ENCODE data around the gene PARM1. TPM values are rescaled to one million over a fixed set of nuclear protein-coding genes. Genes with fewer than 3 reads are reported as not detected.

Gene PARM1
- total and polyA plus RNA-seq, 2 of the 4 experiments (the other 2 are of a cell fraction), result 0.07 to 0.18 TPM

DNA sequence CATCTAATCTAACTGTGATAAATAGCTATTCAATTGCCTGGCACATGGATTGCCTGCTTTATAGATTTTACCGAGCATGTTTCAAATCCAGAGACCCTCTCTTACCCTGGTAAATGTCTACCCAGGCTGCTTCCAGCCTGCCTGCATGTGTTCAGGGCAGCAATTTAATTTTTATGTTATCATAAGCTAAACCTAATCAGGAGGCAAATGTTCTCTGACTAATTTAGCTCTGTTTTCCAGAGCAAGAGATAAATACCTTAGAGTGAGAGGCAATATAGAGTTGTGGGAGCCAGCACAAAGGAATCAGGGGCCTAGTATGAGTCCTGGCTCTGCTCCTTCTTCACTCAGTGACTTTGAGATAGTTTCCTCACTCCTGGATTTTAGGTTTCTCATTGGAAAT, 37.7 kb downstream of the PARM1 start:
- dilution Hi-C loops (cut with HindIII; ENCODE audit: low sequenced_read_pairs, unreplicated experiment), result no loop called here
- H3K23ac ChIP-seq (ENCODE audit: low read depth, low read length), result no peak overlapping the region
- no peak overlapping the region for H4K91ac ChIP-seq (ENCODE audit: insufficient read depth, low read depth, low read length)
- H3K9me3 ChIP-seq (ENCODE audit: control insufficient read depth, insufficient read depth, low read length), result no peaks in the 10 kb centered on the region
- no peak overlapping the region for H4K5ac ChIP-seq (ENCODE audit: low read depth, low read length)
- BruUV-seq (replicated peaks), result no TSS peak
- no peak overlapping the region for H2AFZ ChIP-seq (replicated peaks; ENCODE audit: low read length, poor library complexity)
- H2BK15ac ChIP-seq (ENCODE audit: low read depth, low read length), result no peak overlapping the region
- H4K8ac ChIP-seq (ENCODE audit: low read depth in 2 of 2, low read length in 2 of 2), result no peak overlapping the region
- no CpG with 5 or more reads among the region's 1 CpG for WGBS, 2 experiments (ENCODE audit: extremely low coverage in 2 of 2, insufficient read length in 1 of 2)
- ChIA-PET CTCF (no interaction called here), POLR2A (ENCODE audit: unreplicated experiment) (no interaction called here)
- no peak overlapping the region for H3K18ac ChIP-seq (ENCODE audit: low read depth, low read length)
- H3K9me1 ChIP-seq (ENCODE audit: insufficient read depth, low read length), result no peaks in the 10 kb centered on the region
- no peaks in the 10 kb centered on the region for H4K20me1 ChIP-seq (ENCODE audit: insufficient read depth, low read length)
- H2AK5ac ChIP-seq (ENCODE audit: low read depth, low read length), result no peak overlapping the region
- H3K27me3 ChIP-seq (ENCODE audit: control insufficient read depth, insufficient read depth, low read length), result no peaks in the 10 kb centered on the region
- no peak overlapping the region for H3K27ac ChIP-seq (ENCODE audit: insufficient read depth, low read length)
- intact Hi-C loops (cut with micrococcal nuclease), result no loop called here
- H3K79me1 ChIP-seq (ENCODE audit: low read depth in 1 of 2, low read length in 2 of 2), result no peaks in the 10 kb centered on the region
- no peak overlapping the region for H2BK120ac ChIP-seq (ENCODE audit: low read depth, low read length)
- ATAC-seq (ENCODE audit: low read depth), result no peak
- DNase-seq, result no peak
- no peak overlapping the region for H2BK5ac ChIP-seq (ENCODE audit: low read depth, low read length, poor library complexity, severe bottlenecking)
- no peaks in the 10 kb centered on the region for H3K4me1 ChIP-seq (ENCODE audit: control insufficient read depth, insufficient read depth, low read length)
- no peak overlapping the region for H3K14ac ChIP-seq (replicated peaks; ENCODE audit: low read depth, low read length)
- no peak overlapping the region for H3K4me2 ChIP-seq (ENCODE audit: low read depth, low read length)
- in situ Hi-C loops (cut with MboI; ENCODE audit: low sequenced_read_pairs), result no loop called here
- no peak overlapping the region for H3K9ac ChIP-seq (ENCODE audit: low read depth, low read length)
- TF ChIP-seq CHD1 (IDR thresholded peaks at IDR 0.05; ENCODE audit: low read depth, low read length) (no peak), RFX5 (IDR thresholded peaks at IDR 0.05; ENCODE audit: low read depth, low read length) (no peak), POLR2A (IDR thresholded peaks at IDR 0.05; ENCODE audit: low read depth, low read length) (no peak), SMC3 (IDR thresholded peaks at IDR 0.05; ENCODE audit: low read depth, low read length) (no peak), MAZ (IDR thresholded peaks at IDR 0.05; ENCODE audit: borderline replicate concordance, low read depth, low read length) (no peak), FOS (IDR thresholded peaks at IDR 0.05; ENCODE audit: low read depth, low read length) (no peak), MAFK (IDR thresholded peaks at IDR 0.05; ENCODE audit: low read depth, low read length) (no peak), NFE2L2 (IDR thresholded peaks at IDR 0.05; ENCODE audit: low read depth, low read length) (no peak)
- no peaks in the 10 kb centered on the region for H3K36me3 ChIP-seq (ENCODE audit: control insufficient read depth, insufficient read depth, low read length)
- H2BK20ac ChIP-seq (ENCODE audit: low read depth, low read length), result no peak overlapping the region
- no peak overlapping the region for H3K56ac ChIP-seq (ENCODE audit: extremely low read depth, insufficient read depth, low read length)
- no peak overlapping the region for H3K4ac ChIP-seq (ENCODE audit: low read depth, low read length)
- H3K4me3 ChIP-seq (ENCODE audit: insufficient read depth, low read depth, low read length), result no peak overlapping the region
- H2AK9ac ChIP-seq (replicated peaks; ENCODE audit: low read depth, low read length, poor library complexity), result no peak overlapping the region
